GM12878 (cell line): ENCODE results near the gene FAF1. TPM values are rescaled to one million over a fixed set of nuclear protein-coding genes. Genes with fewer than 3 reads are reported as not detected.

Experiments used
- ATAC-seq: fragments of 200-7000 bp; cut with Tn5 transposase; 3 replicates; pipeline ENCODE4 v1.9.1; 2020; ENCODE audit warnings: mild to moderate bottlenecking, moderate library complexity
- BruUV-seq: library from RNA; stranded (reverse); fragments of 400-500 nt; replicated peaks from 2 replicates; lab custom pipeline; 2021; lab: Mats Ljungman, UMichigan
- CTCF ChIA-PET: fragments of 300-600 bp; sonication (Branson Sonifier 250); formaldehyde crosslinking; extraction: SDS; loops from one replicate; lab custom pipeline; 2021; ENCODE audit warnings: inconsistent platforms; lab: Yijun Ruan, JAX
- POLR2A ChIA-PET: fragments of 350-600 bp; formaldehyde crosslinking; extraction: SDS; loops from one replicate; lab custom pipeline; 2021; ENCODE audit warnings: inconsistent platforms; lab: Charles Lee
- RAD21 ChIA-PET: fragments of 300-600 bp; sonication (Branson Sonifier 250); formaldehyde crosslinking; loops from one replicate; lab custom pipeline; 2023; ENCODE audit warnings: antibody characterized with exemption; ENCODE audit not compliant: unreplicated experiment; lab: Charles Lee
- SMC1A ChIA-PET: fragments of 300-600 bp; sonication (Branson Sonifier 250); formaldehyde crosslinking; loops from one replicate; lab custom pipeline; 2023; ENCODE audit not compliant: unreplicated experiment, uncharacterized antibody; lab: Charles Lee
- DNase-seq: peaks from one replicate; pipeline ENCODE4 v3.0.0-alpha.2; 2011; ENCODE audit warnings: low read depth, low spot score
- FAIRE-seq: peaks from 3 replicates; lab custom pipeline; 2011; peaks lifted over from hg19 to GRCh38; lab: Jason Lieb, UNC
- H2AFZ ChIP-seq: 2 replicates; pipeline ENCODE4 v1.6.0; 2011; ENCODE audit warnings: low read depth, low read length, control low read depth; ENCODE audit not compliant: control insufficient read depth
- H3K27ac ChIP-seq: 2 replicates; pipeline ENCODE4 v1.5.1; 2011; ENCODE audit warnings: control low read depth; ENCODE audit not compliant: control insufficient read depth, insufficient read depth
- H3K27me3 ChIP-seq, 2 experiments: replicated peaks in 1 of 2; 2 replicates each; pipeline versions ENCODE4 v1.6.0 to v1.6.1; 2011; ENCODE audit warnings: low read length in 1 of 2; ENCODE audit not compliant: control insufficient read depth in 2 of 2, insufficient read depth in 2 of 2
- H3K36me3 ChIP-seq, 2 experiments: 2 replicates each; pipeline ENCODE4 v1.5.1; 2011; ENCODE audit warnings: low read length in 1 of 2; ENCODE audit not compliant: control insufficient read depth in 2 of 2, insufficient read depth in 2 of 2
- H3K4me1 ChIP-seq: 2 replicates; pipeline ENCODE4 v1.6.1; 2011; ENCODE audit warnings: mild to moderate bottlenecking, low read length, moderate library complexity, mixed read lengths; ENCODE audit not compliant: control insufficient read depth, insufficient read depth
- H3K4me2 ChIP-seq: 2 replicates; pipeline ENCODE4 v1.6.0; 2011; ENCODE audit warnings: control low read depth; ENCODE audit not compliant: control insufficient read depth, insufficient read depth
- H3K4me3 ChIP-seq: fragments of 200-600 bp; sonication (generic); 2 replicates; pipeline ENCODE4 v1.5.1; 2016
- H3K79me2 ChIP-seq: 2 replicates; pipeline ENCODE4 v1.6.0; 2011; ENCODE audit warnings: low read length; ENCODE audit not compliant: control insufficient read depth, insufficient read depth
- H3K9ac ChIP-seq: 2 replicates; pipeline ENCODE4 v1.8.0; 2011; ENCODE audit warnings: low read length, control low read depth, mixed read lengths; ENCODE audit not compliant: control insufficient read depth, insufficient read depth
- H3K9me3 ChIP-seq: replicated peaks from 3 replicates; pipeline ENCODE4 v1.5.1; 2011; ENCODE audit warnings: mild to moderate bottlenecking, low read length; ENCODE audit not compliant: control insufficient read depth, insufficient read depth
- H4K20me1 ChIP-seq: 2 replicates; pipeline ENCODE4 v1.6.0; 2011; ENCODE audit not compliant: control insufficient read depth, insufficient read depth
- ATF3 ChIP-seq: IDR thresholded peaks from 2 replicates; pipeline ENCODE4 v1.6.1; 2011; ENCODE audit warnings: low read depth, mild to moderate bottlenecking, low read length, moderate library complexity, borderline replicate concordance; ENCODE audit errors: extremely low read depth
- CBFB ChIP-seq: IDR thresholded peaks from 2 replicates; pipeline ENCODE4 v1.6.1; 2016; ENCODE audit warnings: antibody characterized with exemption, low read depth
- CREB1 ChIP-seq: IDR thresholded peaks from 2 replicates; pipeline ENCODE4 v1.6.1; 2012; ENCODE audit warnings: low read depth, mild to moderate bottlenecking, inconsistent platforms
- IKZF1 ChIP-seq: fragments of 450-650 bp; conservative IDR thresholded peaks from 2 replicates; pipeline ENCODE4 v1.6.1; 2017; ENCODE audit warnings: antibody characterized with exemption, mild to moderate bottlenecking
- LARP7 ChIP-seq: fragments of 450-650 bp; IDR thresholded peaks from 2 replicates; pipeline ENCODE4 v1.6.1; 2017; ENCODE audit warnings: mild to moderate bottlenecking
- MAX ChIP-seq: IDR thresholded peaks from 2 replicates; pipeline ENCODE4 v1.6.1; 2012; ENCODE audit warnings: low read depth, low read length, improper control_type of control experiment
- MXI1 ChIP-seq: fragments of 150-350 bp; IDR thresholded peaks from 2 replicates; pipeline ENCODE4 v1.6.1; 2011; ENCODE audit warnings: low read depth, mild to moderate bottlenecking, inconsistent platforms, low read length, improper control_type of control experiment
- NFYB ChIP-seq: IDR thresholded peaks from 2 replicates; pipeline ENCODE4 v1.6.1; 2011; ENCODE audit warnings: low read depth, mild to moderate bottlenecking, low read length, improper control_type of control experiment, moderate library complexity; ENCODE audit not compliant: insufficient read depth
- PBX3 ChIP-seq: IDR thresholded peaks from 2 replicates; pipeline ENCODE4 v1.6.1; 2011; ENCODE audit warnings: mild to moderate bottlenecking, low read depth, low read length, moderate library complexity; ENCODE audit not compliant: insufficient replicate concordance
- POLR2A ChIP-seq: IDR thresholded peaks from 2 replicates; pipeline ENCODE4 v1.6.1; 2011; ENCODE audit warnings: low read depth, mild to moderate bottlenecking, low read length
- RAD51 ChIP-seq: fragments of 450-650 bp; IDR thresholded peaks from 2 replicates; pipeline ENCODE4 v1.6.1; 2016; ENCODE audit warnings: moderate library complexity, mild to moderate bottlenecking, inconsistent platforms
- RUNX3 ChIP-seq: IDR thresholded peaks from 2 replicates; pipeline ENCODE4 v1.6.1; 2012; ENCODE audit warnings: low read length, inconsistent platforms
- SMARCA5 ChIP-seq: fragments of 450-650 bp; IDR thresholded peaks from 2 replicates; pipeline ENCODE4 v1.6.1; 2017; ENCODE audit warnings: mild to moderate bottlenecking
- SREBF2 ChIP-seq: IDR thresholded peaks from 2 replicates; pipeline ENCODE4 v1.6.1; 2012; ENCODE audit warnings: mild to moderate bottlenecking, low read length
- TAF1 ChIP-seq: IDR thresholded peaks from 2 replicates; pipeline ENCODE4 v1.6.1; 2011; ENCODE audit warnings: mild to moderate bottlenecking, low read depth, low read length, borderline replicate concordance
- TBL1XR1 ChIP-seq: IDR thresholded peaks from 2 replicates; pipeline ENCODE4 v1.6.1; 2012; ENCODE audit warnings: low read depth, low read length, improper control_type of control experiment
- USF1 ChIP-seq: IDR thresholded peaks from 2 replicates; pipeline ENCODE4 v1.6.1; 2011; ENCODE audit warnings: borderline replicate concordance, low read depth, mild to moderate bottlenecking, moderate library complexity, mixed read lengths, low read length; ENCODE audit not compliant: insufficient read depth; ENCODE audit errors: extremely low read length
- WGBS: methylation state at CpG from one replicate; pipeline ENCODE4 v1.1.6; 2016; ENCODE audit warnings: low lambda C conversion rate; ENCODE audit not compliant: insufficient replicate concordance, insufficient coverage; ENCODE audit errors: missing lambda C conversion rate; 5-methylcytosine and 5-hydroxymethylcytosine counted together
- in situ Hi-C: fragments of 300-500 bp; cut with MboI; formaldehyde crosslinking; loops from 9 replicates; pipeline ENCODE4 v1.14.3; 2018; ENCODE audit warnings: mixed read lengths
- intact Hi-C: fragments of 100-400 bp; cut with micrococcal nuclease; formaldehyde crosslinking; loops from one replicate; pipeline ENCODE4 v1.14.2; 2022; ENCODE audit not compliant: unreplicated experiment
- polyA plus RNA-seq, 11 experiments: library from polyadenylated mRNA; depleted of rRNA in 4 of 11; unstranded in 6 of 11; stranded (reverse) in 5 of 11; fragments of >200 nt; fragmentation: Nextera tagmentation in 4 of 11; fragmentation: Illumina TruSeq in 1 of 11; extraction: Ambion mirVana in 4 of 11; extraction: Trizol in 1 of 11; gene quantifications; 1 replicate in 1 of 11; 2 replicates in 10 of 11; pipeline versions ENCODE4 v1.2.1 to v1.2.3, GENCODE V29; 2011 to 2016; ENCODE audit warnings: inconsistent platforms in 2 of 11, missing spikeins in 2 of 11, low read depth in 1 of 11
- total RNA-seq, 4 experiments: library from RNA; depleted of rRNA in 3 of 4; stranded (reverse); fragments of >200 nt in 3 of 4; fragmentation: Illumina TruSeq in 1 of 4; extraction: Trizol in 1 of 4; gene quantifications; 2 replicates each; pipeline versions ENCODE4 v1.2.1 to v1.2.3, GENCODE V29; 2013 to 2021

The FAF1 gene
- total and polyA plus RNA-seq, 10 of the 15 experiments (the other 5 are each of a cell fraction or from before 2014, with no cell fraction given) = 8.6 to 54.5 (median 23.7) TPM

GRCh38 chr1:50969611-50970508, 9.8 kb upstream of the FAF1 start, which contains the start of gene CDKN2C:
CDKN2C (plus strand) TSS chr1:50970245; CDS start chr1:50970369, 124 bp downstream.
- FAIRE-seq = peak; percentile 52
- TF ChIP-seq MAX (peak; percentile 53; the same call in 1 of the 2 replicates), TAF1 (peak; percentile 57; the same call in 1 of the 2 replicates), IKZF1 (peak; percentile 23; the same call in 1 of the 2 replicates), MXI1 (peak; percentile 63), SREBF2 (no peak), LARP7 (0 out of 2 replicates have a peak, but pooled peaks have one; percentile 35), SMARCA5 (0 out of 2 replicates have a peak, but pooled peaks have one; percentile 37), POLR2A (peak; percentile 70), PBX3 (no peak), NFYB (peak; percentile 39; the same call in 1 of the 2 replicates), USF1 (no peak), RUNX3 (peak; percentile 33; the same call in 1 of the 2 replicates), ATF3 (0 out of 2 replicates have a peak, but pooled peaks have one; percentile 1), RAD51 (peak; percentile 74; the same call in 1 of the 2 replicates), CREB1 (0 out of 2 replicates have a peak, but pooled peaks have one; percentile 27), TBL1XR1 (peak; percentile 24; the same call in 1 of the 2 replicates), CBFB (no peak)

More at GRCh38 chr1:50969611-50970508, 9.8 kb upstream of the FAF1 start, which contains the start of gene CDKN2C:
- BruUV-seq = no TSS peak
- DNase-seq (no peak), ATAC-seq (peak; percentile 42)
- Histone ChIP-seq H3K4me1 (no peaks in the 10 kb centered on the region; the same call in 1 of the 2 replicates), H3K4me2 (peak within 1 kb of the TSS; percentile 68), H4K20me1 (no peaks in the 10 kb centered on the region), H2AFZ (peak within 1 kb of the TSS; percentile 97), H3K27ac (peak within 1 kb of the TSS; percentile 92), H3K79me2 (peaks cover 57% of the 10 kb centered on the region), H3K4me3 (peak within 1 kb of the TSS; percentile 99), H3K27me3 (no peaks in the 10 kb centered on the region), H3K9ac (peak within 1 kb of the TSS; percentile 85), H3K36me3 (peaks cover 0 to 7% of the 10 kb centered on the region in 2 experiments; a peak in 1 of 4 replicates), H3K9me3 (no peaks in the 10 kb centered on the region)
- ChIA-PET POLR2A (interaction anchor here (2.5 kb wide), 1 partner anchor 9 kb away, joined by 12 read pairs; the partner anchor contains the start of gene FAF1), CTCF (interaction anchor here (1.2 to 3.1 kb wide), 4 partner anchors 9 to 219 kb away, joined by 4 to 17 read pairs (median 9); partner anchors contain the start of gene FAF1), RAD21 (interaction anchor here (1.2 to 1.6 kb wide), 3 partner anchors 9 to 266 kb away, joined by 3 to 7 read pairs (median 4); partner anchors contain the start of genes FAF1 and RNF11), SMC1A (interaction anchor here (0.8 to 2.0 kb wide), 7 partner anchors 9 to 298 kb away, joined by 3 to 8 read pairs (median 3); partner anchors contain the start of gene FAF1)
- in situ Hi-C loops = no loop called here
- intact Hi-C loops = loop anchor here (1.0 to 5.0 kb wide), 3 partner anchors 7 to 97 kb away; no protein-coding TSS in a partner anchor
- under 1% methylated on average over 44 of the region's 44 CpGs for WGBS
